HepG2 (cell line): ENCODE results near the gene TOLLIP. TPM values are rescaled to one million over a fixed set of nuclear protein-coding genes. Genes with fewer than 3 reads are reported as not detected.

Experiments
- ATAC-seq: fragments of 200-7000 bp; cut with Tn5 transposase; 3 replicates; pipeline ENCODE4 v1.9.1; 2020; ENCODE audit warnings: mild to moderate bottlenecking, moderate library complexity
- BruUV-seq: library from RNA; stranded (reverse); fragments of 400-500 nt; replicated peaks from 2 replicates; lab custom pipeline; 2021; lab: Mats Ljungman, UMichigan
- CTCF ChIA-PET: fragments of 300-600 bp; formaldehyde crosslinking; extraction: SDS; loops from one replicate; lab custom pipeline; 2021; ENCODE audit warnings: low total read pairs, inconsistent platforms, low intra/inter-chr PET ratio; lab: Yijun Ruan, JAX
- POLR2A ChIA-PET: fragments of 350-600 bp; sonication (Branson Sonifier 250); formaldehyde crosslinking; loops from one replicate; lab custom pipeline; 2020; ENCODE audit warnings: antibody characterized with exemption, inconsistent platforms; lab: Yijun Ruan, JAX
- DNase-seq: peaks from one replicate; pipeline ENCODE4 v3.0.0-alpha.2; 2015; ENCODE audit warnings: low spot score
- FAIRE-seq: peaks from 3 replicates; lab custom pipeline; 2011; peaks lifted over from hg19 to GRCh38; lab: Jason Lieb, UNC
- H2AFZ ChIP-seq: one replicate; pipeline ENCODE4 v1.6.1; 2011; ENCODE audit warnings: low read length, inconsistent platforms
- H3K27ac ChIP-seq: fragments of 300-600 bp; 3 replicates; pipeline ENCODE4 v1.8.0; 2011; ENCODE audit warnings: mixed run types, mild to moderate bottlenecking, mixed read lengths, low read length, inconsistent platforms; ENCODE audit not compliant: insufficient read depth; ENCODE audit errors: extremely low read length
- H3K27me3 ChIP-seq, 2 experiments: fragments of 200-600 bp in 1 of 2; 2 replicates in 1 of 2; 3 replicates in 1 of 2; pipeline versions ENCODE4 v1.6.0 to v1.8.0; 2011; ENCODE audit warnings: low read length in 2 of 2, mild to moderate bottlenecking in 2 of 2, moderate library complexity in 2 of 2, inconsistent platforms in 1 of 2; ENCODE audit not compliant: insufficient read depth in 2 of 2, control insufficient read depth in 1 of 2
- H3K36me3 ChIP-seq, 2 experiments: fragments of 200-600 bp in 1 of 2; replicated peaks in 1 of 2; 2 replicates in 1 of 2; 3 replicates in 1 of 2; pipeline versions ENCODE4 v1.5.1 to v1.8.0; 2011; ENCODE audit warnings: low read length in 2 of 2, inconsistent platforms in 1 of 2; ENCODE audit not compliant: insufficient read depth in 2 of 2, control insufficient read depth in 1 of 2
- H3K4me1 ChIP-seq: 2 replicates; pipeline ENCODE4 v1.5.1; 2012; ENCODE audit warnings: low read length, inconsistent platforms; ENCODE audit not compliant: insufficient read depth
- H3K4me2 ChIP-seq: 2 replicates; pipeline ENCODE4 v1.6.0; 2011; ENCODE audit warnings: low read depth, low read length, inconsistent platforms
- H3K4me3 ChIP-seq, 3 experiments: fragments of 200-600 bp in 1 of 3; sonication (generic), shearing (Covaris generic) in 1 of 3; replicated peaks in 1 of 3; 2 replicates each; pipeline ENCODE4 v1.5.1; 2011 to 2016; ENCODE audit warnings: low read length in 3 of 3, inconsistent platforms in 2 of 3, low read depth in 2 of 3, mild to moderate bottlenecking in 2 of 3, control low read depth in 1 of 3, mixed read lengths in 1 of 3; ENCODE audit not compliant: insufficient read depth in 1 of 3
- H3K79me2 ChIP-seq: one replicate; pipeline ENCODE4 v1.6.1; 2011; ENCODE audit warnings: low read length, inconsistent platforms; ENCODE audit not compliant: insufficient read depth
- H3K9ac ChIP-seq: 2 replicates; pipeline ENCODE4 v1.6.0; 2011; ENCODE audit warnings: mild to moderate bottlenecking, low read depth, low read length, inconsistent platforms; ENCODE audit not compliant: insufficient read depth
- H3K9me3 ChIP-seq: 2 replicates; pipeline ENCODE4 v1.5.1; 2012; ENCODE audit warnings: mild to moderate bottlenecking, low read length
- H4K20me1 ChIP-seq: 2 replicates; pipeline ENCODE4 v1.6.0; 2011; ENCODE audit warnings: inconsistent platforms, mild to moderate bottlenecking, low read length, moderate library complexity; ENCODE audit not compliant: insufficient read depth
- HNRNPH1 ChIP-seq: fragments of 200-400 bp; formaldehyde crosslinking; optimal IDR thresholded peaks from 2 replicates; pipeline ENCODE3; 2017; ENCODE audit warnings: mild to moderate bottlenecking, low read depth, low read length
- KMT2A ChIP-seq: sonication (generic); formaldehyde crosslinking; IDR thresholded peaks from 2 replicates; pipeline ENCODE4 v1.4.0; 2020; ENCODE audit warnings: missing genetic modification reagents
- ZNF350 ChIP-seq: sonication (generic); formaldehyde crosslinking; IDR thresholded peaks from 2 replicates; pipeline ENCODE4 v1.4.0; 2020; ENCODE audit warnings: mild to moderate bottlenecking, low read depth, missing genetic modification reagents, borderline replicate concordance
- ZNF687 ChIP-seq: sonication (generic); formaldehyde crosslinking; IDR thresholded peaks from 2 replicates; pipeline ENCODE4 v1.5.1; 2020; ENCODE audit warnings: mild to moderate bottlenecking, missing genetic modification reagents, moderate library complexity
- ZSCAN9 ChIP-seq: IDR thresholded peaks from 2 replicates; pipeline ENCODE4 v1.6.1; 2016; ENCODE audit warnings: borderline replicate concordance
- WGBS: methylation state at CpG from one replicate; pipeline ENCODE4 v1.1.6; 2017; ENCODE audit warnings: low lambda C conversion rate; 5-methylcytosine and 5-hydroxymethylcytosine counted together
- in situ Hi-C: cut with HindIII; loops from 2 replicates; pipeline ENCODE4 v1.10.0; 2017; ENCODE audit warnings: low pct_unique_long_range_greater_than_20kb; ENCODE audit not compliant: extremely low pct_ligation_motif_present
- intact Hi-C: fragments of 100-400 bp; cut with micrococcal nuclease; formaldehyde crosslinking; loops from one replicate; pipeline ENCODE4 v1.10.0; 2022; ENCODE audit not compliant: unreplicated experiment
- polyA plus RNA-seq, 8 experiments: library from polyadenylated mRNA; depleted of rRNA in 3 of 8; stranded (reverse) in 7 of 8; unstranded in 1 of 8; fragments of >200 nt; fragmentation: Illumina TruSeq in 4 of 8; extraction: Trizol in 4 of 8; gene quantifications; 2 replicates each; pipeline versions ENCODE4 v1.2.1 to v1.2.3, GENCODE V29; 2011 to 2016; ENCODE audit warnings: low read depth in 4 of 8, missing spikeins in 1 of 8, mixed read lengths in 1 of 8; ENCODE audit not compliant: insufficient read depth in 1 of 8
- total RNA-seq, 5 experiments: library from RNA; depleted of rRNA; stranded (reverse); fragments of >200 nt; fragmentation: Illumina TruSeq; extraction: Trizol; gene quantifications; 2 replicates each; pipeline ENCODE4 v1.2.3, GENCODE V29; 2016; ENCODE audit warnings: low read depth in 1 of 5

Gene TOLLIP
- total and polyA plus RNA-seq, 2 of the 13 experiments (the other 11 are each of a cell fraction or from before 2014, with no cell fraction given): 25.9 to 47.5 TPM

- Histone ChIP-seq H4K20me1 (no peaks in the 10 kb centered on the region), H3K9me3 (no peaks in the 10 kb centered on the region), H3K4me1 (peaks cover 39% of the 10 kb centered on the region), H3K4me3 (peak overlapping the region; percentile 53 to 70 (median 58)), H3K27me3 (peaks cover 0 to 15% of the 10 kb centered on the region in 2 experiments; a peak in 1 of 5 replicates), H3K36me3 (no peaks in the 10 kb centered on the region), H2AFZ (no peak overlapping the region), H3K27ac (no peak overlapping the region), H3K9ac (peak overlapping the region; percentile 60; the same call in 1 of the 2 replicates), H3K4me2 (peak overlapping the region; percentile 99), H3K79me2 (no peaks in the 10 kb centered on the region)
- 71% methylated on average over 10 of the region's 10 CpGs for WGBS
- in situ Hi-C loops: no loop called here
- ChIA-PET CTCF (no interaction called here), POLR2A (interaction anchor here (0.7 kb wide), 1 partner anchor 16 kb away, joined by 3 read pairs; no protein-coding TSS in a partner anchor)
- DNase-seq: no peak
- TF ChIP-seq ZNF687: 0 out of 2 replicates have a peak, but pooled peaks have one; percentile 5
- TF ChIP-seq HNRNPH1: no peak
- no peak for TF ChIP-seq ZSCAN9
- TF ChIP-seq KMT2A (CRISPR knock-in tag): no peak
- 0 out of 2 replicates have a peak, but pooled peaks have one; percentile 25 for TF ChIP-seq ZNF350
- no TSS peak for BruUV-seq
- FAIRE-seq: no peak
- intact Hi-C loops: no loop called here
- ATAC-seq: no peak
These were observed 25.9 kb upstream of the TOLLIP start for GRCh38 chr11:1335264-1335810.
